Body of pancreas (tissue), 4 donors: ENCODE measurements around the gene ST7L. TPM values are rescaled to one million over a fixed set of nuclear protein-coding genes. Genes with fewer than 3 reads are reported as not detected.

ENCODE experiments used
- ATAC-seq: fragments of 150-250 bp; one replicate; pipeline ENCODE4 v1.9.1; 2016
- DNase-seq, 4 donors: peaks; one replicate each; pipeline ENCODE4 v3.0.0-alpha.2; 2019
- H3K27ac ChIP-seq, 4 donors: fragments of 200-600 bp; sonication (generic); 1 replicate in 3 of 4; 2 replicates in 1 of 4; pipeline versions ENCODE4 v1.5.1 to v1.6.1; 2016 to 2019; ENCODE audit warnings: mild to moderate bottlenecking in 1 of 4, mixed read lengths in 1 of 4, moderate library complexity in 1 of 4
- H3K27me3 ChIP-seq, 2 donors: fragments of 200-600 bp; sonication (generic); one replicate each; pipeline ENCODE4 v1.6.0; 2016; ENCODE audit warnings: mild to moderate bottlenecking in 1 of 2
- H3K36me3 ChIP-seq, 2 donors: fragments of 200-600 bp; sonication (generic); replicated peaks in 1 of 2; 2 replicates each; pipeline ENCODE4 v1.5.1; 2016; ENCODE audit warnings: low read depth in 2 of 2; ENCODE audit not compliant: insufficient read depth in 1 of 2
- H3K4me1 ChIP-seq: fragments of 200-600 bp; sonication (generic); one replicate; pipeline ENCODE4 v1.6.0; 2016
- H3K4me3 ChIP-seq, 2 donors: fragments of 200-600 bp; sonication (generic); 1 replicate in 1 of 2; 2 replicates in 1 of 2; pipeline ENCODE4 v1.5.1; 2016 to 2019
- H3K9me3 ChIP-seq, 3 donors: fragments of 200-600 bp; sonication (generic); 1 replicate in 2 of 3; 2 replicates in 1 of 3; pipeline ENCODE4 v1.5.1; 2016
- POLR2A ChIP-seq, 3 donors: fragments of 450-650 bp; IDR thresholded peaks; one replicate each; pipeline ENCODE4 v1.6.1; 2016; ENCODE audit warnings: antibody characterized with exemption in 3 of 3, mild to moderate bottlenecking in 2 of 3
- WGBS, 2 donors: methylation state at CpG; one replicate each; pipeline ENCODE4 v1.1.5; 2017; 5-methylcytosine and 5-hydroxymethylcytosine counted together
- intact Hi-C: fragments of 100-400 bp; cut with DNase I; formaldehyde crosslinking; loops from one replicate; pipeline ENCODE4 v1.15.1; 2023
- total RNA-seq, 2 donors: library from RNA; depleted of rRNA; stranded (reverse); fragments of >200 nt; gene quantifications; one replicate each; pipeline ENCODE4 v1.1.0, GENCODE V29; 2016
- TF ChIP-seq, protein P1 (sequence below), 7 experiments: fragments of 450-650 bp in 4 of 7; fragments of 200-600 bp in 3 of 7; sonication (generic) in 3 of 7; IDR thresholded peaks; one replicate each; pipeline ENCODE4 v1.5.1; 2016 to 2019; ENCODE audit warnings: antibody characterized with exemption in 7 of 7

Gene ST7L
- total RNA-seq, 2 donors from 2014 or later, result 9.6 to 22.3 TPM

DNA sequence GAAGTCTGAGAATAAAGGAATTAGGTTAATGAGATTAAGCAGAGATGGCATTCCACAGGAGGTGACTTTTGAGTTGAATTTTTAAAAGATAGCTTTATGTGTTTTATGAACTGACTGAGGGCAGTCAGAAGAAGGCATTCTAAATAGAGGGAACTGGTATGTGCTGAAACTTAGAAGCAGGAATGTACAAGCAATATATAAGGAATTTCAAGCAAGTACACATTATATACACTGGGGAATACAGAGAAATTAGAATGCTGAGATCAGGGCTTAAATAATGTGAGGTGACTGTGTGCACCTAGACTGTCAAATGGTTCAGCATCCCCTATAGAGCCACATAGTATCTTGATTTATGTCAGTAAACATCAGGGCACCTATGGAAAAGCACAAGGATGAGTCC is 90.9 kb downstream of the ST7L start:
- H3K36me3 ChIP-seq, result peaks cover 0 to 2% of the 10 kb centered on the region in 2 donors
- TF ChIP-seq POLR2A (IDR thresholded peaks at IDR 0.05), result no peak
- TF ChIP-seq, protein P1, sequence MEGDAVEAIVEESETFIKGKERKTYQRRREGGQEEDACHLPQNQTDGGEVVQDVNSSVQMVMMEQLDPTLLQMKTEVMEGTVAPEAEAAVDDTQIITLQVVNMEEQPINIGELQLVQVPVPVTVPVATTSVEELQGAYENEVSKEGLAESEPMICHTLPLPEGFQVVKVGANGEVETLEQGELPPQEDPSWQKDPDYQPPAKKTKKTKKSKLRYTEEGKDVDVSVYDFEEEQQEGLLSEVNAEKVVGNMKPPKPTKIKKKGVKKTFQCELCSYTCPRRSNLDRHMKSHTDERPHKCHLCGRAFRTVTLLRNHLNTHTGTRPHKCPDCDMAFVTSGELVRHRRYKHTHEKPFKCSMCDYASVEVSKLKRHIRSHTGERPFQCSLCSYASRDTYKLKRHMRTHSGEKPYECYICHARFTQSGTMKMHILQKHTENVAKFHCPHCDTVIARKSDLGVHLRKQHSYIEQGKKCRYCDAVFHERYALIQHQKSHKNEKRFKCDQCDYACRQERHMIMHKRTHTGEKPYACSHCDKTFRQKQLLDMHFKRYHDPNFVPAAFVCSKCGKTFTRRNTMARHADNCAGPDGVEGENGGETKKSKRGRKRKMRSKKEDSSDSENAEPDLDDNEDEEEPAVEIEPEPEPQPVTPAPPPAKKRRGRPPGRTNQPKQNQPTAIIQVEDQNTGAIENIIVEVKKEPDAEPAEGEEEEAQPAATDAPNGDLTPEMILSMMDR (IDR thresholded peaks at IDR 0.05), result no peak

DNA sequence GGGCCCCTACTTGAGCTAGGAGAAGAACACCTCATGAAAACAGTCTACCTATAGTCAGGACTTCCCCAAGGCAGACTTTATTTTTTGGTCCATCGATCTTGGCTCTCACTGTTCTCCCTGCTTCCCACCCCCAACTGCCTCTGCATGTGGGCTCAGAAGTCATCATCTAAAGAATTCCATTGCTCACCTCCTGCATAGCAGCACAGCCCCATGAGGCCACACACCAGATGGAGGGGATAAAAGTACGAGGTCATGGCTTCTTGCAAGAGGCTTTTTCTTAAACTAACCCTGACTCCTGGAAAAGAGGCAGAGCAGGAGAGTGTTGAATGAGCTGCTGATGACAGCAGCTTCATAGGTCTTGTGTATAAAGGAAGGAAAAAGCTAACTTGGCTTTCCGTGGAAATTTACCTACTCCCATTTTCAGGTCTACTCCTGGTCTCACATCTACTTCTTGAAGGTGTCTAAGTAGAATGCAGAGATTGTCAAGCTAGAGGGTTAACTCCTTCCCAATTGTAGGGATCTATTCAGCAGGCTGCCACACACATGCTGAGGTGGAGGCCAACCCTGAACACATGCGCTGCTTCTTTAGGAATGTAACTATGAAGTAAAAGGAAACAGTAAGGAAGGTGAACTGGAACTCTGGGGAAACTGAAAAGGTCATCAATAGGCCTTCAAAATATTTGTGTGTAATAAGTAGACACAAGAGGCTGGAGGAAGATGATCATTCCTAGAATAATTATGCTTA is 91.5 kb downstream of the ST7L start:
- intact Hi-C loops, result no loop called here
- Histone ChIP-seq H3K4me1 (peaks cover 4% of the 10 kb centered on the region), H3K9me3 (no peaks in the 10 kb centered on the region), H3K27ac (peak overlapping the region in 1 of 4 donors; percentile 47), H3K4me3 (no peak overlapping the region), H3K27me3 (no peaks in the 10 kb centered on the region), H3K36me3 (peaks cover 0 to 2% of the 10 kb centered on the region in 2 donors)
- WGBS, 2 donors, result 69 to 73% methylated on average over 4 of the region's 4 CpGs
- no peak for TF ChIP-seq POLR2A (IDR thresholded peaks at IDR 0.05)
- TF ChIP-seq, protein P1 (IDR thresholded peaks at IDR 0.05), result no peak
- ATAC-seq (peak; percentile 43), DNase-seq (no peak)

More for the DNA sequence above, 90.9 kb downstream of the ST7L start:
- intact Hi-C loops, result no loop called here
- Histone ChIP-seq H3K27ac (no peak overlapping the region), H3K4me1 (peaks cover 4% of the 10 kb centered on the region), H3K9me3 (no peaks in the 10 kb centered on the region), H3K4me3 (no peak overlapping the region), H3K27me3 (no peaks in the 10 kb centered on the region)
- ATAC-seq (no peak), DNase-seq (no peak)

- peak overlapping the region in 1 of 4 donors; percentile 57 for H3K27ac ChIP-seq
- H3K27me3 ChIP-seq, result no peaks in the 10 kb centered on the region
- intact Hi-C loops, result no loop called here
- H3K36me3 ChIP-seq, result peaks cover 0 to 2% of the 10 kb centered on the region in 2 donors
- no peak for DNase-seq
- no peaks in the 10 kb centered on the region for H3K9me3 ChIP-seq
- peaks cover 4% of the 10 kb centered on the region for H3K4me1 ChIP-seq
- 88 to 100% methylated on average over 1 of the region's 1 CpG for WGBS, 2 donors
- ATAC-seq, result no peak
- no peak for TF ChIP-seq POLR2A (IDR thresholded peaks at IDR 0.05)
- TF ChIP-seq, protein P1 (IDR thresholded peaks at IDR 0.05), result no peak
- no peak overlapping the region for H3K4me3 ChIP-seq
These were observed 94.0 kb downstream of the ST7L start for GRCh38 chr1:112524986-112525385.

DNA sequence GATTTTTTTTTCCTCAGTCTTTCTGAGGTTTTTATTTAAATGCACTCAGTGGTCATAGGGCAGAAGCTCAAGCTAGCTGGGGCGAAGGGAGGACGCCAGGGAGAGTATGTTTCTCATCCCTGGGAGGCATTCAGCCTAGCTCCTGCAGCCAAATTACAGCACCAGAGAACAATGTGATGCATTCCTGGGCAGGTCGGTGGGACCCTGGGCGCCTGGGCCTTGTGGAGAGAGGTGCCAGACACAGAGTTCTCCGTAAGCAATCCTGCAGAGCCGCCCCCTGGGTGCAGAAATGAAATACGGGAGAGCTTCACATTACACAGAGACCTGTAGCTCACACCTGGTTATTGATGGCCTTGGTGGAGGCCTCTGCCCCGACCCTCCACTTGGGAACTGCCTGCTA is 94.7 kb downstream of the ST7L start:
- WGBS, 2 donors, result 63 to 81% methylated on average over 8 of the region's 8 CpGs
- no peaks in the 10 kb centered on the region for H3K9me3 ChIP-seq
- peak overlapping the region in 1 of 4 donors; percentile 57 for H3K27ac ChIP-seq
- H3K4me1 ChIP-seq, result peaks cover 1% of the 10 kb centered on the region
- H3K27me3 ChIP-seq, result no peaks in the 10 kb centered on the region
- peaks cover 0 to 2% of the 10 kb centered on the region in 2 donors for H3K36me3 ChIP-seq
- DNase-seq (peak in 2 of 4 donors; percentile 33 to 42), ATAC-seq (peak; percentile 80)
- peak in 1 of 3 donors; percentile 16 for TF ChIP-seq POLR2A (IDR thresholded peaks at IDR 0.05)
- TF ChIP-seq, protein P1 (IDR thresholded peaks at IDR 0.05), result no peak
- H3K4me3 ChIP-seq, result no peak overlapping the region
- intact Hi-C loops, result no loop called here

DNA sequence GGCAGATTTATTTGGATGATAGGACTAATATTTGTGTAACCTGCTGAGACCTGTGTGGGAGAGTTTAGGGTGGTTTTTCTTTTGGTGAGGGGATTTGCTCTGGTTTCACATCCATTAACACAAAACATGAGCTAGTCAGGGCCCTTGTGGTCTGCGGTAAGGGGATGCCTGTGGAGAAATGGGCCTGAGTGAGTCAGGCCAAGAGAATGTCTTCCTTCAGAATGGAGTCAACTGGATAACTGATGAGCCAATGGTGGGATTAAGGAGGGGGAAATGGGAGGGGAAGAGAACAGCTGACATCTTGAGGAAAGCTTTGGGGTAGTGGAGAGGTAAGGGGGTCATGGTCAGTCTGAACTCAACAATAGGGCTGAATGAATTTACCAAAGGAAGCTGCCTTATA is 96.3 kb downstream of the ST7L start:
- no peak for ATAC-seq
- WGBS, 2 donors, result 93 to 100% methylated on average over 1 of the region's 1 CpG
- Histone ChIP-seq H3K36me3 (peaks cover 0 to 2% of the 10 kb centered on the region in 2 donors), H3K9me3 (no peaks in the 10 kb centered on the region), H3K27ac (no peak overlapping the region), H3K4me1 (no peaks in the 10 kb centered on the region), H3K4me3 (no peak overlapping the region), H3K27me3 (no peaks in the 10 kb centered on the region)
- no peak for TF ChIP-seq POLR2A (IDR thresholded peaks at IDR 0.05)
- TF ChIP-seq, protein P1 (IDR thresholded peaks at IDR 0.05), result no peak
- DNase-seq, result no peak
- intact Hi-C loops, result no loop called here
